H1 (cell line): ENCODE data around the gene SPTBN5. TPM values are rescaled to one million over a fixed set of nuclear protein-coding genes. Genes with fewer than 3 reads are reported as not detected.

Experiments used
- CTCF ChIA-PET: fragments of 300-600 bp; sonication (Branson Sonifier 250); formaldehyde crosslinking; loops from one replicate; lab custom pipeline; 2021; ENCODE audit not compliant: partially characterized antibody; lab: Charles Lee
- POLR2A ChIA-PET: fragments of 300-600 bp; sonication (Branson Sonifier 250); formaldehyde crosslinking; loops from one replicate; lab custom pipeline; 2021; ENCODE audit warnings: inconsistent platforms; ENCODE audit not compliant: partially characterized antibody; lab: Charles Lee
- DNase-seq, 2 experiments: peaks; one replicate each; pipeline versions ENCODE4 v3.0.0 to v3.0.0-alpha.2; 2010 to 2022; ENCODE audit warnings: low spot score in 2 of 2, low read depth in 1 of 2, mixed read lengths in 1 of 2
- FAIRE-seq: peaks from 2 replicates; lab custom pipeline; 2011; peaks lifted over from hg19 to GRCh38; lab: Jason Lieb, UNC
- H2AFZ ChIP-seq: 2 replicates; pipeline ENCODE4 v1.8.1; 2012; ENCODE audit warnings: low read length, inconsistent platforms
- H2AK5ac ChIP-seq: 2 replicates; pipeline ENCODE4 v1.6.1; 2013; ENCODE audit warnings: low read depth, low read length
- H2BK120ac ChIP-seq: replicated peaks from 2 replicates; pipeline ENCODE3; 2013; ENCODE audit warnings: low read depth, low read length, inconsistent platforms
- H2BK12ac ChIP-seq: 2 replicates; pipeline ENCODE4 v1.6.1; 2013; ENCODE audit warnings: low read depth, low read length
- H2BK15ac ChIP-seq: 2 replicates; pipeline ENCODE4 v1.6.1; 2013; ENCODE audit warnings: low read length
- H2BK20ac ChIP-seq: 2 replicates; pipeline ENCODE4 v1.6.1; 2013; ENCODE audit warnings: low read length
- H2BK5ac ChIP-seq: 2 replicates; pipeline ENCODE4 v1.6.1; 2013; ENCODE audit warnings: low read depth, low read length
- H3K14ac ChIP-seq: 2 replicates; pipeline ENCODE4 v1.6.1; 2013; ENCODE audit warnings: inconsistent platforms; ENCODE audit not compliant: insufficient read length
- H3K18ac ChIP-seq: 2 replicates; pipeline ENCODE4 v1.6.1; 2013; ENCODE audit warnings: low read length; ENCODE audit errors: extremely low read depth
- H3K23ac ChIP-seq: 2 replicates; pipeline ENCODE4 v1.6.1; 2013; ENCODE audit warnings: inconsistent platforms; ENCODE audit not compliant: insufficient read length
- H3K23me2 ChIP-seq: 2 replicates; pipeline ENCODE4 v1.6.1; 2013; ENCODE audit warnings: low read depth, low read length
- H3K27ac ChIP-seq: 2 replicates; pipeline ENCODE4 v1.6.1; 2011; ENCODE audit warnings: low read depth, low read length, inconsistent platforms
- H3K27me3 ChIP-seq, 4 experiments: replicated peaks in 1 of 4; 1 replicate in 1 of 4; 2 replicates in 3 of 4; pipeline versions ENCODE4 v1.6.1 to v1.8.1; 2011 to 2013; ENCODE audit warnings: low read length in 3 of 4, mild to moderate bottlenecking in 3 of 4, inconsistent platforms in 2 of 4, mixed read lengths in 2 of 4, moderate library complexity in 1 of 4; ENCODE audit not compliant: control insufficient read depth in 3 of 4, insufficient read depth in 3 of 4; ENCODE audit errors: extremely low read depth in 1 of 4
- H3K36me3 ChIP-seq, 4 experiments: 2 replicates each; pipeline versions ENCODE4 v1.6.1 to v1.8.1; 2011 to 2013; ENCODE audit warnings: mild to moderate bottlenecking in 4 of 4, low read length in 3 of 4, moderate library complexity in 2 of 4, control low read depth in 1 of 4, inconsistent platforms in 1 of 4; ENCODE audit not compliant: insufficient read depth in 4 of 4, control insufficient read depth in 2 of 4
- H3K4ac ChIP-seq: replicated peaks from 2 replicates; pipeline ENCODE3; 2013; ENCODE audit warnings: low read length, low read depth, mixed read lengths, inconsistent platforms; ENCODE audit not compliant: insufficient read length
- H3K4me1 ChIP-seq, 4 experiments: replicated peaks in 1 of 4; 1 replicate in 1 of 4; 2 replicates in 3 of 4; pipeline versions ENCODE4 v1.6.1 to v1.8.1; 2011 to 2013; ENCODE audit warnings: low read length in 3 of 4, inconsistent platforms in 2 of 4, mixed read lengths in 1 of 4; ENCODE audit not compliant: insufficient read depth in 4 of 4, control insufficient read depth in 3 of 4
- H3K4me2 ChIP-seq, 2 experiments: 2 replicates each; pipeline versions ENCODE4 v1.6.1 to v1.8.1; 2011 to 2013; ENCODE audit warnings: low read depth in 2 of 2, low read length in 2 of 2, control low read depth in 1 of 2, inconsistent platforms in 1 of 2, mild to moderate bottlenecking in 1 of 2; ENCODE audit not compliant: insufficient read depth in 1 of 2
- H3K4me3 ChIP-seq, 4 experiments: fragments of 200-600, 300-600 bp in 1 of 4; sonication (generic), shearing (Covaris generic), sonication (Bioruptor Twin) in 1 of 4; 2 replicates each; pipeline versions ENCODE4 v1.5.1 to v1.8.1; 2011 to 2016; ENCODE audit warnings: low read length in 4 of 4, low read depth in 3 of 4, control low read depth in 2 of 4, inconsistent platforms in 2 of 4, mild to moderate bottlenecking in 2 of 4, mixed read lengths in 1 of 4, moderate library complexity in 1 of 4; ENCODE audit not compliant: insufficient read depth in 2 of 4; ENCODE audit errors: extremely low read depth in 1 of 4
- H3K56ac ChIP-seq: replicated peaks from 2 replicates; pipeline ENCODE3; 2013; ENCODE audit warnings: low read depth, mild to moderate bottlenecking, mixed read lengths, low read length, inconsistent platforms; ENCODE audit not compliant: insufficient read length
- H3K79me1 ChIP-seq: 2 replicates; pipeline ENCODE4 v1.6.1; 2013; ENCODE audit warnings: low read depth, low read length, control low read depth
- H3K79me2 ChIP-seq, 2 experiments: 2 replicates each; pipeline versions ENCODE4 v1.6.1 to v1.8.1; 2012 to 2013; ENCODE audit warnings: low read length in 2 of 2, mild to moderate bottlenecking in 2 of 2, inconsistent platforms in 1 of 2; ENCODE audit not compliant: insufficient read depth in 2 of 2, control insufficient read depth in 1 of 2
- H3K9ac ChIP-seq, 4 experiments: replicated peaks in 1 of 4; 1 replicate in 1 of 4; 2 replicates in 3 of 4; pipeline versions ENCODE4 v1.6.1 to v1.8.1; 2011 to 2013; ENCODE audit warnings: low read depth in 3 of 4, low read length in 3 of 4, control low read depth in 2 of 4, mild to moderate bottlenecking in 2 of 4, moderate library complexity in 2 of 4, inconsistent platforms in 1 of 4; ENCODE audit errors: extremely low read depth in 1 of 4
- H3K9me3 ChIP-seq, 2 experiments: 2 replicates each; pipeline versions ENCODE4 v1.6.1 to v1.8.1; 2012 to 2013; ENCODE audit warnings: mild to moderate bottlenecking in 2 of 2, moderate library complexity in 2 of 2, control low read depth in 1 of 2, inconsistent platforms in 1 of 2, low read depth in 1 of 2, low read length in 1 of 2, mixed read lengths in 1 of 2; ENCODE audit not compliant: insufficient read depth in 2 of 2
- H4K20me1 ChIP-seq, 2 experiments: replicated peaks in 1 of 2; 2 replicates each; pipeline versions ENCODE3 to v1.8.1; 2011 to 2013; ENCODE audit warnings: inconsistent platforms in 2 of 2, low read length in 2 of 2, mild to moderate bottlenecking in 1 of 2; ENCODE audit not compliant: insufficient read depth in 2 of 2, control insufficient read depth in 1 of 2
- H4K5ac ChIP-seq: 2 replicates; pipeline ENCODE4 v1.6.1; 2013; ENCODE audit warnings: low read length, low read depth, mixed read lengths, inconsistent platforms; ENCODE audit not compliant: insufficient read length
- H4K8ac ChIP-seq: 2 replicates; pipeline ENCODE4 v1.8.0; 2013; ENCODE audit warnings: mild to moderate bottlenecking, moderate library complexity, low read length, inconsistent platforms; ENCODE audit not compliant: insufficient read depth; ENCODE audit errors: extremely low read depth
- H4K91ac ChIP-seq: replicated peaks from 2 replicates; pipeline ENCODE3; 2013; ENCODE audit warnings: low read length, mixed read lengths, inconsistent platforms; ENCODE audit not compliant: insufficient read length
- ATF2 ChIP-seq: IDR thresholded peaks from 2 replicates; pipeline ENCODE4 v1.6.1; 2012; ENCODE audit warnings: low read length, inconsistent platforms
- CBX8 ChIP-seq: fragments of 300-800, 300-1000 bp; sonication (generic); IDR thresholded peaks from 2 replicates; pipeline ENCODE4 v1.7.1; 2016; ENCODE audit warnings: low read depth, low read length, borderline replicate concordance
- CEBPB ChIP-seq: IDR thresholded peaks from 2 replicates; pipeline ENCODE4 v1.6.1; 2012; ENCODE audit warnings: low read depth, low read length
- FOSL1 ChIP-seq: IDR thresholded peaks from 2 replicates; pipeline ENCODE4 v1.6.1; 2011; ENCODE audit warnings: mild to moderate bottlenecking, low read depth, low read length, moderate library complexity; ENCODE audit not compliant: insufficient read depth
- HDAC2 ChIP-seq, 2 experiments: fragments of 300-600 bp in 1 of 2; sonication (generic) in 1 of 2; IDR thresholded peaks; 2 replicates each; pipeline ENCODE4 v1.6.1; 2011 to 2012; ENCODE audit warnings: low read depth in 2 of 2, low read length in 2 of 2, mild to moderate bottlenecking in 2 of 2, moderate library complexity in 2 of 2, borderline replicate concordance in 1 of 2, inconsistent platforms in 1 of 2
- JUN ChIP-seq: IDR thresholded peaks from 2 replicates; pipeline ENCODE4 v1.6.1; 2011; ENCODE audit warnings: low read depth, mild to moderate bottlenecking, improper control_type of control experiment, low read length
- TEAD4 ChIP-seq: IDR thresholded peaks from 2 replicates; pipeline ENCODE4 v1.6.1; 2012; ENCODE audit warnings: low read depth, low read length, inconsistent platforms, mixed read lengths
- WGBS, 2 experiments: shearing (Covaris generic) in 1 of 2; methylation state at CpG; one replicate each; pipeline versions ENCODE4 v1.1.6 to v1.1.7; 2013 to 2015; ENCODE audit warnings: low lambda C conversion rate in 2 of 2, mixed read lengths in 2 of 2, inconsistent platforms in 1 of 2, low coverage in 1 of 2, missing lambda C conversion rate in 1 of 2; ENCODE audit not compliant: insufficient replicate concordance in 2 of 2, insufficient coverage in 1 of 2, insufficient read length in 1 of 2; ENCODE audit errors: extremely low coverage in 1 of 2, missing lambda C conversion rate in 1 of 2; 5-methylcytosine and 5-hydroxymethylcytosine counted together
- polyA plus RNA-seq, 7 experiments: library from polyadenylated mRNA; depleted of rRNA in 3 of 7; stranded (reverse) in 5 of 7; unstranded in 2 of 7; fragments of >200 nt in 5 of 7; fragments of 200-250 nt in 2 of 7; gene quantifications; 1 replicate in 5 of 7; 2 replicates in 1 of 7; 4 replicates in 1 of 7; pipeline versions ENCODE4 v1.2.1 to v1.2.3, GENCODE V29; 2011 to 2013; ENCODE audit warnings: missing spikeins in 2 of 7, mixed read lengths in 2 of 7
- total RNA-seq: library from RNA; stranded (reverse); fragmentation: NEBNext Ultra II Directional; extraction: Animal tissue kit (Norgen Biotek cat#: 25700); gene quantifications from 2 replicates; pipeline ENCODE4 v1.2.1, GENCODE V29; 2021

SPTBN5 gene
- total and polyA plus RNA-seq, 2 of the 8 experiments (the other 6 are each of a cell fraction or from before 2014, with no cell fraction given) = 0.32 to 0.84 TPM

GRCh38 chr15:41828807-41829141 is 65.1 kb downstream of the SPTBN5 start:
- H3K9ac ChIP-seq = no peak overlapping the region; a peak in 1 of 7 replicates
- H3K56ac ChIP-seq = no peak overlapping the region
- no peak overlapping the region for H4K8ac ChIP-seq
- H2BK15ac ChIP-seq = no peak overlapping the region
- no peaks in the 10 kb centered on the region for H3K79me2 ChIP-seq
- H3K4me1 ChIP-seq = peaks cover 0 to 4% (median 2%) of the 10 kb centered on the region in 4 experiments; a peak in 4 of 7 replicates
- H3K36me3 ChIP-seq = peaks cover 0 to 3% (median 0%) of the 10 kb centered on the region in 4 experiments; a peak in 4 of 8 replicates
- no peak for TF ChIP-seq HDAC2 (IDR thresholded peaks at IDR 0.05; ENCODE audit: borderline replicate concordance in 1 of 2, low read depth in 2 of 2, low read length in 2 of 2)
- no peak for TF ChIP-seq TEAD4
- no peak for TF ChIP-seq CBX8
- TF ChIP-seq CEBPB = no peak
- no peak for TF ChIP-seq JUN
- TF ChIP-seq FOSL1 = no peak
- no peak for TF ChIP-seq ATF2
- H3K23me2 ChIP-seq = peaks cover 10% of the 10 kb centered on the region; the same call in 1 of the 2 replicates
- peak overlapping the region; percentile 10 for H2BK120ac ChIP-seq
- H3K9me3 ChIP-seq = no peaks in the 10 kb centered on the region
- peak overlapping the region; percentile 8; the same call in 1 of the 2 replicates for H2AFZ ChIP-seq
- H3K4me3 ChIP-seq = peak overlapping the region in 3 of 4 experiments; percentile 86 to 97 (median 96); a peak in 6 of 8 replicates
- H2AK5ac ChIP-seq = no peak overlapping the region
- peaks cover 0 to 2% (median 0%) of the 10 kb centered on the region in 4 experiments; a peak in 1 of 7 replicates for H3K27me3 ChIP-seq
- H3K4ac ChIP-seq = no peak overlapping the region
- WGBS, 2 experiments = 54% methylated on average over 6 of the region's 6 CpGs; no CpG with 5 or more reads in 1 of the 2 experiments
- H2BK5ac ChIP-seq = no peak overlapping the region
- H2BK20ac ChIP-seq = no peak overlapping the region
- H4K91ac ChIP-seq = no peak overlapping the region
- H2BK12ac ChIP-seq = no peak overlapping the region
- H3K79me1 ChIP-seq = no peaks in the 10 kb centered on the region; the same call in 1 of the 2 replicates
- H4K20me1 ChIP-seq = peaks cover 1 to 10% of the 10 kb centered on the region in 2 experiments
- CTCF ChIA-PET = interaction anchor here (0.5 to 2.1 kb wide), 4 partner anchors 9 to 296 kb away, joined by 3 to 6 read pairs (median 4); partner anchors contain the start of genes MAPKBP1 and PLA2G4B
- H3K14ac ChIP-seq = no peak overlapping the region
- FAIRE-seq = no peak
- H3K23ac ChIP-seq = no peak overlapping the region
- H3K27ac ChIP-seq = no peak overlapping the region
- no peak overlapping the region for H3K18ac ChIP-seq
- POLR2A ChIA-PET = interaction anchor here (0.7 to 2.1 kb wide), 3 partner anchors 8 to 53 kb away, joined by 3 to 6 read pairs (median 3); no protein-coding TSS in a partner anchor
- H3K4me2 ChIP-seq = peak overlapping the region; percentile 82 to 89
- H4K5ac ChIP-seq = no peak overlapping the region
- DNase-seq = no peak
